Pons (tissue), 1 donor: ENCODE results near the gene TEX29.

Experiments
- DNase-seq: peaks from one replicate; pipeline ENCODE4 v3.0.0-alpha.2; 2016; ENCODE audit warnings: low spot score

The TEX29 gene

GRCh38 chr13:111370570-111371535, 50.4 kb downstream of the TEX29 start:
- no peak for DNase-seq

GRCh38 chr13:111371720-111372119, 51.3 kb downstream of the TEX29 start:
- DNase-seq = no peak

DNA sequence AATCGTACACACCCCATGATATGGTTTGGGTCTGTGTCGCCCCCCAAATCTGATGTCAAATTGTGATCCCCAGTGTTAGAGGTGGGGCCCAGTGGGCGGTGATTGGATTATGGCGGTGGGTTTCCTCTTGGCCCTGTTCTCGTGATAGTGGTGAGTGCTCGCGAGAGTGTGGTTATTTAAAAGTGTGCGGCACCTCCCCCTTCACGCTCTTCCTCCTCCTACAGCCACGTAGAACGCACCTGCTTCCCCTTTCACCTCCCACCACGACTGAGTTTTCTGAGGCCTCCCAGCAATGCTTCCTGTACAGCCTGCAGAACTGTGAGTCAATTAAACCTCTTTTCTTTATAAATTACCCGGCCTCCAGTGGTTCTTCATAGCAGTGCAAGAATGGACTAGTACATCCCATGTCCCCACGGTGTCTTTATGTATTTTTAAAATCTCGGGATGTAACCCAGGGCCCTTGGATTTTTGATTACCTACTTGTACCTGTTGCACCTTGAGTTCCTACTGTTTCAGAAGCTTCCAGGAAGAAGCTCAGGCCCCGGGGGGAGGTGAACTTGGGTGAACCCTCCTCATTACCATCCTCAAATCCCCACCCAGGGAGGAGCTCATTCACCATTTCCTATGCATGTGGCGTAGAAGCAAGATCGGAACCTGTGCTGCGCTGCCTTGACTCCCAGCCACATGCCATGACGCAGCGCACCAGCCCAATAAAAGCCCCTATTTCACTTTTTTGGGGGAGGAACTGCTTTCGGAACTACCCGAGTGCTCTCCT, 52.4 kb downstream of the TEX29 start:
- no peak for DNase-seq

GRCh38 chr13:111373486-111373885, 53.0 kb downstream of the TEX29 start:
- no peak for DNase-seq

GRCh38 chr13:111380431-111380830, 60.0 kb downstream of the TEX29 start:
- DNase-seq = no peak

GRCh38 chr13:111382411-111382810, 62.0 kb downstream of the TEX29 start:
- no peak for DNase-seq

DNA sequence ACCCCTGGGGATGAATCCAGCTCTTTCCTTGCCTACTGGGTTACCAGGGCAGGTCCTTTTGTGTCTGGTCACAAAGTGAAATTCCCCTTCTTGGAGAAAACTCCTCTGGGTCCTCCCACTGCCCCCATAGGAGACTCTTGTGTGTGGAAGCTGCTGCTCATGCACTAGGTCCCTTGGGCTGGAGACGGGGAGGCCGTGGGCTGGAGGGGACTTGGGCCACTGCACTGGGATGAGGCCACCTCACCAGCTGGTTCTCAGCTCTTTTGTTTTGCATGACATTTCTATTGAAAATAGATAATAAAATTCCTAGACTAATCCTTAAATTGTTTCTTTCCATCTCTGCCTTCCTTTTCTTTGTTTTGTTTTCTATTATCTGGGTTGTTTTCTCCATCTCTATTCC, 62.4 kb downstream of the TEX29 start:
- no peak for DNase-seq

GRCh38 chr13:111383591-111384440, 63.4 kb downstream of the TEX29 start:
- no peak for DNase-seq

- no peak for DNase-seq
Observed at GRCh38 chr13:111384441-111385182, 64.2 kb downstream of the TEX29 start.

- no peak for DNase-seq
Observed at GRCh38 chr13:111385183-111385857, 64.9 kb downstream of the TEX29 start.

DNA sequence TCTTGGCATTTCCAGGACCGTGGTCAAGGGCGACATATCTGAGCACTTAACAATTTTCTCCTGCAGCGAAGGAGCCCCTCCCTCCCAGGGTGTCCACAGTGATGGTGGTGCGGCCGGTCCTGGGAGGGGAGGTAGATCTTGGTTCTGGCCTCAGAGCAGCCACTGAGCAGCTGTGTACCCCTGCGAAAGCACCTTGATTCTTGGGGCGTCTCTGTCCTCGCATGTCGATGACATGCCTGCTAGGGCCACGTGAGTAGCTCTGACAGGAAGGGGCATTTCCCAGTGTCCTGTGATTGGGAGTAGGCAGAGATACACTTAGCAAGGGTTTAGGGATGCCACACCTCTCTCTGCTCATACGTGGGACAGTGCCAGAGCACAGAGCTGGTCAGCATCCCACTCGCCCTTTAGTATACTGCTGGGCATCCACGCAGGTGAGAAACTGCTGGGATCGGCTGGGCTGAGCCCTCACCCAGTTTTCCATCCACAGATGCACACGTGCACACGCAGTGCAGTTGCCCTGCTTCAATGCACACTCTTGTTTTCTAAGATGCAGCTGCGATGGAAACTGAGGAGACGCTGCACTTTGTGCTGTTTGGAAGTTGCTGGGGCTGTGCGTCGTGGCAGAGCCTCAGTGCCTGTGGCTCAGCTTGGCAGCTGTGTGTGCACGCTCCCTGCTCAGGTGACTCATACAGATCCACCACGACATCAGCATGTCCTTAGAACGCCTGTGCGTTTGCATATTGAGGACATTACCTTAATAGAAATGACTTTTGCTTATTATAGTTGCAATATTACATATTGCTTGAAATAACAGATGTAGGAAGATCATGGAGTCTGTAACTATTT, 66.8 kb downstream of the TEX29 start:
- no peak for DNase-seq

- no peak for DNase-seq
Observed at GRCh38 chr13:111387945-111388600, 67.6 kb downstream of the TEX29 start.

- no peak for DNase-seq
Observed at GRCh38 chr13:111388851-111389500, 68.5 kb downstream of the TEX29 start.

DNA sequence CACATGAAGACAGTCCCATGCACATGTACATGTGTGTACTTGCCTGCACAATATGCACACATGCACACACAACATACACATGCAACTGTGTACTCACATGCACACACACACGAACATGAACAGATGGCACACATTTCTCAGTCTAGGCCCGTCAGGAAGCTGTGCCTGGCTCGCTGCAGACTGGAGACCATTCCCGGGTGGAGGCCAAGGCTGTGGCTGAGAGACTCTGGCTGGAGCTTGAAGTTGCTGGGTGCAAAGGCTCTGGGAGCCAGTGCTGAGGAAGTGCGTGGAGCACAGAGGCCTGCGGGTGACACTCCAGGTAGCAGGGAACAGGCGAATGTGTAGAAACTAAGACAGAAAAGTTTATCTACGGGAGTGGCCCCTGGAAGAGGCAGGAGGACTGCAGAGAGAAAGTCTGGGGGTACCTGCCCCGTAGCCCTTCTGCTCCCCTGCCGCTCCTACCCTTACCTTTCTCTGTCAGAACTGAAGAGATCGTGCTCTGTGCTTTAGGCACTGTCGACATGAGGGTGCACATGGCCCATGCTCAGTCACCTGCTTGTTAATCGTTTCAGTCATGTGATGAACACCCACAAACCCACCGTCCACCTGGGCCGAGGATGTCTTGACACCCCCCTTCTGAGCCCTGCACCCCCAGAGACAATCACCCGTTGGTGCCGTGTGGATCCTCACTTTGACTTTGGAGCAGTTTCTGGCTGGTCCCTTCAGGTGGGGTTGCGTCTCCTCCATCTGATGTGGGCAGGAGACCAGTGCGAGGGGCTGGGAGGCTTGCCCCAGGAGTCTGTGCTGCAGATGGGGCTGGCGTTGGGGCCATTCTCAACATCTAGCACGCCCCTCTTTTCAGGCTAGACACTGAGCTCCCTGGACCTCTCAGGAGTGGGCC, 69.4 kb downstream of the TEX29 start:
- no peak for DNase-seq

DNA sequence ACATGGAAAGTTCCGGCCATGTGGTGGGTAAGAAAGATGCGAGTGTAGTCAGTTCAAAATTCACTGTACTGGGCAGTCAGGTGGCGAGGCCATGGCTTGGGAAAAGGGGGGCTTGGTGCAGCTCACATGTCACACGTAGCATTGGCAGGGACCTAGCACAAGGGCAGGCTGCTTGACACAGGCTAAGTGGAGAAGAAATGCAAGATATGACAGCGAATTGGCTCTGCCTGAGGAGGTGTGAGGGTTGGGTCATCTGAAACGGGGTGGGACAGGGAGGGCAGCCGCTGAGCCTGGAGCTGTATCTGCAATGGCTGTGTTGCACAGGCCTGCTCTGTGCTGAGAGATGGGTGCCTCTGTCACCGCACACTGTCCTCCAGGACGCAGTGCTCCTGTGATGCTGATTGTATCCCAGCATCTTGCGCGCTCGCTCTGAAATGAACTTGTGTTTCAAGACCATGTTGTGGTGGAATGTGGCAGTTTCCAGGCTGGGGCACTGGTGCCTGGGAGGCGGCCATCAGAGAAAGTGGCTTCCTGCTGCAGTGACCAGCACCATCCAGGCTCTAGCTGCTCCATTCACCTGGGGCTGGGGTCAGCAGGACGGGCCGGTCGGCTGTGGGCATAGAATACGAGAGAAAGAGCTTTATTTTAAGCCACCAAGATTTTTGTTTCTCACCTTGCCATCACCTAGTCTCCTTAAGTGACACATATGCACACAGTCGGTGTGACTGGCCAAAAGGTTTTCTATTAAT, 70.3 kb downstream of the TEX29 start:
- no peak for DNase-seq

DNA sequence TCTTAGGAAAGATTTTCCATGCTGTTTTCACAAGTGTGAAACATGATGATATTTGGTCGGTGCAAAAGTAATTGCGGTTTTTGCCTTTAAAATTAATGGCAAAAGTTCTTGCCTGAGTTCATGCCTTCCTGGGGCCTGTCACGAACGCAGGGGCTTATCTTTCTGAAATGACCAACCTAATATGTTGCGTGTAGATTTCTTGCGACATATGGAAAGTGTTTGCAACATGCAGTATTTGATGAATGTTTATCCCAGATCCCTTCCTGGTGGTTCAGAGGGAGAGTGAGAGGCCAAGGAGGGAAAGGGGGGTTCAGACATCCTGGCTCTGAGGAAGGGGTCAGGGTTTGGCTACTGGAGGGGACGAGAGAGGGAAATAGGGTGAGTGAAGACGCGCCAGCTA, 72.0 kb downstream of the TEX29 start:
- no peak for DNase-seq

DNA sequence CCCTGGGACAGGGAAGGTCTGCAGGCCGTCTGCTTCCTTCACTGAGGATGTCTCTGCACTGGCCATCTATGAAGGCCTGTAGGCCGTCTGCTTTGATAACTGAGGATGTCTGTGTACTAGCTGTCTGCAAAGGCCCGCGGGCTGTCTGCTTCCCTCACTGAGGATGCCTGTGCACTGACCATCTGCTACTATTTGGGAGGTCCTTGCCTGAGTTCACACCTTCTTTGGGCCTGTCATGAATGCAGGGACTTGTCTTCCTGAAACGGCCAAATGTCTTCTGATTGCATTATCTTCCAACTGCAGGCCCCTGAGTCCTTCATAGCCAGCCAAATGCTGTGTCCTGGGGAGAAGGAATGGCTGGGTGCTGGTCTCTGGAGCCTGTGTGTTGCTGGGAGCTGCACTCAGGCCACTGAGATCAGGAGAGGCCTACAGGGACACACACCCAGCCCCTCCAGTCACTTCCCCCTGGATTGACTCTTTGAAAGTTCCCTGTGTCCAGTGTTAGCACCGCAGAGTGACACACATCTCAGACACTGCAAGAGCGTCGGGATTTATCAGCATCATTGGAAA, 72.9 kb downstream of the TEX29 start:
- DNase-seq = no peak
